NCI-H69 (cell line): ENCODE measurements around the gene PKNOX2.
A peak's percentile ranks its signal among the peaks of the same experiment; 100 is the strongest.

ENCODE experiments used
- DNase-seq: peaks from one replicate; lab custom pipeline; 2025; lab: John Stamatoyannopoulos, UW

PKNOX2 gene

GRCh38 chr11:125364121-125364826 is 199.7 kb downstream of the PKNOX2 start:
- no peak for DNase-seq

GRCh38 chr11:125365196-125365931 is 200.8 kb downstream of the PKNOX2 start:
- DNase-seq = peak; percentile 35

- no peak for DNase-seq
Observed at GRCh38 chr11:125367710-125368109, 203.2 kb downstream of the PKNOX2 start.

GRCh38 chr11:125368757-125369156 is 204.2 kb downstream of the PKNOX2 start:
- DNase-seq = no peak

GRCh38 chr11:125369808-125370207 is 205.3 kb downstream of the PKNOX2 start:
- peak; percentile 27 for DNase-seq

- DNase-seq = peak; percentile 87
Observed at GRCh38 chr11:125370561-125371389, 206.2 kb downstream of the PKNOX2 start.

GRCh38 chr11:125371431-125371935 is 206.9 kb downstream of the PKNOX2 start:
- DNase-seq = peak; percentile 98

GRCh38 chr11:125372088-125372487 is 207.5 kb downstream of the PKNOX2 start:
- DNase-seq = peak; percentile 39

GRCh38 chr11:125372911-125373310 is 208.4 kb downstream of the PKNOX2 start:
- DNase-seq = no peak

- DNase-seq = no peak
Observed at GRCh38 chr11:125373426-125374391, 209.2 kb downstream of the PKNOX2 start.

GRCh38 chr11:125374398-125374797 is 209.8 kb downstream of the PKNOX2 start:
- DNase-seq = peak; percentile 25

- peak; percentile 17 for DNase-seq
Observed at GRCh38 chr11:125375146-125375545, 210.6 kb downstream of the PKNOX2 start.

- DNase-seq = peak; percentile 97
Observed at GRCh38 chr11:125376117-125376516, 211.6 kb downstream of the PKNOX2 start.

- peak; percentile 32 for DNase-seq
Observed at GRCh38 chr11:125376856-125377255, 212.3 kb downstream of the PKNOX2 start.

GRCh38 chr11:125378083-125378482 is 213.5 kb downstream of the PKNOX2 start:
- DNase-seq = no peak

- no peak for DNase-seq
Observed at GRCh38 chr11:125378571-125378970, 214.0 kb downstream of the PKNOX2 start.

- DNase-seq = no peak
Observed at GRCh38 chr11:125379565-125379964, 215.0 kb downstream of the PKNOX2 start.

- no peak for DNase-seq
Observed at GRCh38 chr11:125379981-125380380, 215.4 kb downstream of the PKNOX2 start.

- DNase-seq = no peak
Observed at GRCh38 chr11:125380756-125381445, 216.3 kb downstream of the PKNOX2 start.

- DNase-seq = peak; percentile 49
Observed at GRCh38 chr11:125381499-125382044, 217.0 kb downstream of the PKNOX2 start.
